GM21717 (cell line): Measurements from ENCODE around the gene LRBA.
"Not testable (repeated sequence)": the region's sequence is repeated elsewhere in the genome, so short reads cannot be mapped to it uniquely, and the experiment has no call there.

Source experiments
- ATAC-seq: cut with Tn5 transposase; IDR thresholded peaks from one replicate; pipeline ENCODE4 v1.9.1; 2021; ENCODE audit warnings: mild to moderate bottlenecking, moderate library complexity; ENCODE audit not compliant: unreplicated experiment

LRBA gene

GRCh38 chr4:151022586-151022985 lies 7.5 kb upstream of the LRBA start:
- ATAC-seq, result no peak

DNA sequence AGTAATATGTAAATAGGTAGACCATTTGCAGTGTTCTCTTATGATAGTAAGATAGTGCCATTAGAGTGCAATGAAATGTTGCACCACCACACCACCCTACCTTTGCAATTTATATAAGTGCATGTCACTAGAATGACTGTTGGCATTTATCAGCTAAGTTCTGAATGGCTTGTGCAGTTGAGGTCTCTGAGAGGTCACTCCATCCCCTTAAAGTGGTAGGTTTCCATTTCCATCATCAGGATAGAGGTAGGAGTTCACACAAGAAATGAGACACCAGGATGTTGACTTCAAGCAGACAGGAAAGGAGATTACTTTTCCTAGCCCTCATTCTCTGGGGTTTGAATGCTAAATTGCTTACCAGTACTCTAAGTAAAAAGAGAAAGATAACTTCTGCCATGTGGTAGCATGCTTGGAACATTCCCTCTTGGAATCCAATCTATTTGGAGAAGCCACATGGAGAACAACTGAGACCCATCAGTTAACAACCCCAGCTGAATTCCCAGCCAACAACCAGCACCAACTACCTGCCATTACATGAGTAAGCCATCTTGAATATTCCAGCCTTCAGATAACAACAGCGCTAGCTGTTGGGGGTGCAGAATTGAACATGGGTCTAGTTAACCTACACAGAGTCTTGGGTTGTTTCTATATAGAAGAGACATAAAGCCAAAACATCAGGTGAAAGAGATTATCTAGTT lies 6.7 kb upstream of the LRBA start:
- ATAC-seq, result no peak

- ATAC-seq, result peak; percentile 80
Measured at GRCh38 chr4:151015459-151016347, 619 bp upstream of the LRBA start.

GRCh38 chr4:151013944-151014343 lies 1.1 kb downstream of the LRBA start:
- ATAC-seq, result no peak

GRCh38 chr4:151013491-151013890 lies 1.6 kb downstream of the LRBA start:
- ATAC-seq, result no peak

DNA sequence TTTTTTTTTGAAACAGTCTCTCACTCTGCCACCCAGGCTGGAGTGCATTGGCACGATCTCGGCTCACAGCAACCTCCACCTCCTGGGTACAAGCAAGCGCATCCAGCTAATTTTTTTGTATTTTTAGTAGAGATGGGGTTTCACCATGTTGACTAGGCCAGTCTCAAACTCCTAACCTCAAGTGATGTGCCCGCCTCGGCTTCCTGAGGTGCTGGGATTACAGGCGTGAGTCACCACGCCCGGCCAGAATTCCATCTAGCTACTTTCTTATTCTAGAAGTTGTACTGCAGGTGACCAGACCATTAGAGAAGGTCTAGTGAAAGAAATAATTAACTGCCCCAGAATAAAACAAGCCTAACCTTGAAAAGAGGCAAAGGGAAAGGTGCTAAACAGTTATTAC lies 2.3 kb downstream of the LRBA start:
- no peak for ATAC-seq

DNA sequence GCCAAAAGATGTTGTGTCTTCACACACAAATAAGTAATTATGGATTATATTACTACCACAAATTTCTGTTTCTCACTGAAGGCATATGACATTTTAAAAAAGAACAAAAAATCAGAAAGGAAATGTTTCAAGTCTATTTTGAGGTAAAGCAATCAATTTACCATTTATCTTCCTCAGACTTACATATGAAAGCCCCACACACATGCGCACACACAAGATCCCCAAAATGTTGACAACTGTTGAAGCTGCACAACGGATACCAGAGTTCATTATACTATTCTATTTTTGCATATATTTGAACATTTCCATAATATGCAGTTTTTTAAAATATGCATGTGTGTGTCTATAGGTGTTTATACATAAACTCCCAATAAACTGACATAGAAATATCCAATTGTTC lies 2.7 kb downstream of the LRBA start:
- no peak for ATAC-seq

GRCh38 chr4:151004222-151004621 lies 10.9 kb downstream of the LRBA start:
- ATAC-seq, result no peak

- ATAC-seq, result no peak
Measured at GRCh38 chr4:151000747-151001429, 14.2 kb downstream of the LRBA start.

DNA sequence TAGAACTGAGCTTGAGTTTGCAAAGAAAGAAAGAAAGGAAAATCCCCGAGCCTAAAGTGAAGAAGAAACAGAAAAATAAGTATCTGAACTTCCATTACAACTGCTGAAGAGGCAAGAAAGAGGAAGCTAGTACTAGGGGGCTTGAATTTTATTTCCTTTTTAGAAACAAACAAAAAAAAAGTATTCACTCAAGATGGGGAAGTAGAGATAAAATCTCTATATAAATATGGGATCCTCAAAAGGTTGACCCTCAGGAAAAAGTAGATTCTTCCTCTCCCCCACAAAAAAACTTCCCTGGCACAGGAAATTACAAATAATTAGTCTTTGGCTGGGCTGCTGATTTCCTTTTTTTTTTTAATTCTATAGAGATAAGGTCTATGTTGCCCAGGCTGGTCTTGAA lies 16.0 kb downstream of the LRBA start:
- no peak for ATAC-seq

GRCh38 chr4:150997141-150997540 lies 17.9 kb downstream of the LRBA start:
- ATAC-seq, result no peak

GRCh38 chr4:150994721-150995120 lies 20.4 kb downstream of the LRBA start:
- ATAC-seq, result no peak

DNA sequence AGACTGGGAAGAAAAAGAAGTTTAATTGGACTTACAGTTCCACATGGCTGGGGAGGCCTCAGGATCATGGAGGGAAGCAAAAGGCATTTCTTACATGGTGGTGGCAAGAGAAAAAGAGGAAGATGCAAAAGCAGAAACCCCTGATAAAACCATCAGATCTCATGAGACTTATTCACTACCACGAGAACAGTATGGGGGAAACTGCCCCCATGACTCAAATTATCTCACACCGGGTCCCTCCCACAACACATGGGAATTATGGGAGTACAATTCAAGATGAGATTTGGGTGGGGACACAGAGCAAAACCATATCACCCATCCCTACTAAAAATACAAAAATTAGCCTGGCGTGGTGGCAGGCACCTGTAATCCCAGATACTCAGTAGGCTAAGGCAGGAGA lies 21.5 kb downstream of the LRBA start:
- ATAC-seq, result not testable (repeated sequence)

GRCh38 chr4:150990993-150991392 lies 24.1 kb downstream of the LRBA start:
- no peak for ATAC-seq

DNA sequence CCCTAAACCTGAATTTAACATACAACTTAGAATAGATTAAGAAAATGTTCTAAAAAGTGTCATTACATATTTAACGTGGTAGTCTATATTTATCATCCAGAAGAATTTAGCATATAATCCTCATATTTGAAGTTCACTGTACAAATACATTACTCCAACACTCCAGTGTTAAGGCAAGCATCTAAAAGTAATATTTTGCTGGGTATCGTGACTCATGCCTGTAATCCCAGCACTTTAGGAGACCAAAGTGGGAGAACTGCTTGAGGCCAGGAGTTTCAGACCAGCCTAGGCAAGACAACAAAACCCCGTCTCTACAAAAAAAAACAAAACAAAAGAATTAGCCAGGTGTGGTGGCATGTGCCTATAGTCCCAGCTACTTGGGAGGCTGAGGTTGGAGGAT lies 24.8 kb downstream of the LRBA start:
- ATAC-seq, result no peak

GRCh38 chr4:150988238-150988637 lies 26.8 kb downstream of the LRBA start:
- ATAC-seq, result no peak

DNA sequence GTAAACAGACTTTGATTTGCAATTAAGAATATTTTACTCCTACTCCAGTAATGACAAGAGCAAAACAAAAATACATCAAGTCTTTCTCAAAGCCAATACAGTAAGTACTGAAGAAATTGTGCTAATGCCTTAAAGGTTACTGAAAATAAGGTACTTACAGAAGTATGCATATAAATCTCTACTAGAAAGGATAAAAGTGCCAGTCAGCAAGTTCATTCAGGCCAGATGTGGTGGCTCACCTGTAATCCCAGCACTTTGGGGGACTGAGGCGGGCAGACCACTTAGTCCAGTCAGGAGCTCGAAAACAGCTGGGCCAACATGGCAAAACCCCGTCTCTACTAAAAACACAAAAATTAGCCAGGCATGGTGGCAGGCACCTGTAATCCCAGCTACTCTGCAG lies 27.9 kb downstream of the LRBA start:
- ATAC-seq, result no peak

DNA sequence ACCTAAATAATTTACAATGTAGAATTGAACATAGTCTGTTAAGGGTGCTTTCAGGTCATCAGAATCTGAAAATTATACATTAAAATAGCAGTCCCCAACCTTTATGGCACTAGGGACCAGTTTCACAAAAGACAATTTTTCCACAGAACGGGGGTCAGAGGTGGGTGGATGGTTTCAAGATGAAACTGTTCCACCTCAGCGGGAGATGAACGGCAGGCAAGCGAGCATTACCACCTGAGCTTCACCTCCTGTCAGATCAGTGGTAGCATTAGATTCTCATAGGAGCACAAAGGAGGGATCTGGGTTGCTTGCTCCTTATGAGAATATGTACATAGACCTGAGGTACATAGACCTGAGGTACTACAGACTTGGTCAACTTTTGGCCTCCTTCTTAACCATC lies 29.0 kb downstream of the LRBA start:
- peak; percentile 72 for ATAC-seq

DNA sequence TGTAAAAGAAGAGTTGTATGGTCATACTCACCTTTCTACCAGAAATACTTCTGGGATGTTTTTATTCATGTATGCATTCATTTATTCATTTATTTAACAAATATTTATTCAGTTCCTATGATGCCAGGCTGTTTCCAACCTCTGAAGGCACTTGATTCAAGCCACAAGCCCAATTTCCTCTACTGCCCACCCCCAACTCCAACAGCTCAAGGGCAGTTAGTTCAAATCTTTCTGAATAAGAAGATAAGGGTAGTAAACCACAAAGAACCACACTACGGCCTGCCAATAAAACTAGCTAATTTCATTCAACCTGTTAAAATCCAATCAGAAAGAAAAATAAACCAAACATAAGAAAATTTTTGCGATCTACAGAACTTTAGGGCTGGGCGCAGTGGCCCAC lies 31.2 kb downstream of the LRBA start:
- ATAC-seq, result no peak

GRCh38 chr4:150982557-150983233 lies 32.4 kb downstream of the LRBA start:
- no peak for ATAC-seq
